GM12878 (cell line): Measurements from ENCODE around the gene NBEA. TPM values are rescaled to one million over a fixed set of nuclear protein-coding genes. Genes with fewer than 3 reads are reported as not detected.

Experiments
- ATAC-seq: fragments of 200-7000 bp; cut with Tn5 transposase; 3 replicates; pipeline ENCODE4 v1.9.1; 2020; ENCODE audit warnings: mild to moderate bottlenecking, moderate library complexity
- BruUV-seq: library from RNA; stranded (reverse); fragments of 400-500 nt; replicated peaks from 2 replicates; lab custom pipeline; 2021; lab: Mats Ljungman, UMichigan
- CTCF ChIA-PET: fragments of 300-600 bp; sonication (Branson Sonifier 250); formaldehyde crosslinking; extraction: SDS; loops from one replicate; lab custom pipeline; 2021; ENCODE audit warnings: inconsistent platforms; lab: Yijun Ruan, JAX
- POLR2A ChIA-PET: fragments of 350-600 bp; formaldehyde crosslinking; extraction: SDS; loops from one replicate; lab custom pipeline; 2021; ENCODE audit warnings: inconsistent platforms; lab: Charles Lee
- RAD21 ChIA-PET: fragments of 300-600 bp; sonication (Branson Sonifier 250); formaldehyde crosslinking; loops from one replicate; lab custom pipeline; 2023; ENCODE audit warnings: antibody characterized with exemption; ENCODE audit not compliant: unreplicated experiment; lab: Charles Lee
- SMC1A ChIA-PET: fragments of 300-600 bp; sonication (Branson Sonifier 250); formaldehyde crosslinking; loops from one replicate; lab custom pipeline; 2023; ENCODE audit not compliant: unreplicated experiment, uncharacterized antibody; lab: Charles Lee
- DNase-seq: peaks from one replicate; pipeline ENCODE4 v3.0.0-alpha.2; 2011; ENCODE audit warnings: low read depth, low spot score
- FAIRE-seq: peaks from 3 replicates; lab custom pipeline; 2011; peaks lifted over from hg19 to GRCh38; lab: Jason Lieb, UNC
- H2AFZ ChIP-seq: 2 replicates; pipeline ENCODE4 v1.6.0; 2011; ENCODE audit warnings: low read depth, low read length, control low read depth; ENCODE audit not compliant: control insufficient read depth
- H3K27ac ChIP-seq: 2 replicates; pipeline ENCODE4 v1.5.1; 2011; ENCODE audit warnings: control low read depth; ENCODE audit not compliant: control insufficient read depth, insufficient read depth
- H3K27me3 ChIP-seq, 2 experiments: replicated peaks in 1 of 2; 2 replicates each; pipeline versions ENCODE4 v1.6.0 to v1.6.1; 2011; ENCODE audit warnings: low read length in 1 of 2; ENCODE audit not compliant: control insufficient read depth in 2 of 2, insufficient read depth in 2 of 2
- H3K36me3 ChIP-seq, 2 experiments: 2 replicates each; pipeline ENCODE4 v1.5.1; 2011; ENCODE audit warnings: low read length in 1 of 2; ENCODE audit not compliant: control insufficient read depth in 2 of 2, insufficient read depth in 2 of 2
- H3K4me1 ChIP-seq: 2 replicates; pipeline ENCODE4 v1.6.1; 2011; ENCODE audit warnings: mild to moderate bottlenecking, low read length, moderate library complexity, mixed read lengths; ENCODE audit not compliant: control insufficient read depth, insufficient read depth
- H3K4me2 ChIP-seq: 2 replicates; pipeline ENCODE4 v1.6.0; 2011; ENCODE audit warnings: control low read depth; ENCODE audit not compliant: control insufficient read depth, insufficient read depth
- H3K4me3 ChIP-seq: fragments of 200-600 bp; sonication (generic); 2 replicates; pipeline ENCODE4 v1.5.1; 2016
- H3K79me2 ChIP-seq: 2 replicates; pipeline ENCODE4 v1.6.0; 2011; ENCODE audit warnings: low read length; ENCODE audit not compliant: control insufficient read depth, insufficient read depth
- H3K9ac ChIP-seq: 2 replicates; pipeline ENCODE4 v1.8.0; 2011; ENCODE audit warnings: low read length, control low read depth, mixed read lengths; ENCODE audit not compliant: control insufficient read depth, insufficient read depth
- H3K9me3 ChIP-seq: replicated peaks from 3 replicates; pipeline ENCODE4 v1.5.1; 2011; ENCODE audit warnings: mild to moderate bottlenecking, low read length; ENCODE audit not compliant: control insufficient read depth, insufficient read depth
- H4K20me1 ChIP-seq: 2 replicates; pipeline ENCODE4 v1.6.0; 2011; ENCODE audit not compliant: control insufficient read depth, insufficient read depth
- ATF7 ChIP-seq: fragments of 450-650 bp; IDR thresholded peaks from 2 replicates; pipeline ENCODE4 v1.6.1; 2016; ENCODE audit warnings: low read depth, mild to moderate bottlenecking
- BCL11A ChIP-seq: IDR thresholded peaks from 2 replicates; pipeline ENCODE4 v1.6.1; 2011; ENCODE audit warnings: low read depth, low read length
- DPF2 ChIP-seq: fragments of 450-650 bp; IDR thresholded peaks from 2 replicates; pipeline ENCODE4 v1.6.1; 2017; ENCODE audit warnings: mild to moderate bottlenecking
- EGR1 ChIP-seq, 2 experiments: IDR thresholded peaks; 1 replicate in 1 of 2; 2 replicates in 1 of 2; pipeline ENCODE4 v1.6.1; 2011 to 2012; ENCODE audit warnings: low read depth in 2 of 2, low read length in 2 of 2, borderline replicate concordance in 1 of 2, mild to moderate bottlenecking in 1 of 2, moderate library complexity in 1 of 2
- ESRRA ChIP-seq: IDR thresholded peaks from 2 replicates; pipeline ENCODE4 v1.6.1; 2012; ENCODE audit warnings: mild to moderate bottlenecking, low read length, improper control_type of control experiment
- HDAC2 ChIP-seq: fragments of 200-600 bp; sonication (generic); IDR thresholded peaks from 2 replicates; pipeline ENCODE4 v1.6.1; 2017
- HDGF ChIP-seq: fragments of 450-650 bp; IDR thresholded peaks from 2 replicates; pipeline ENCODE4 v1.6.1; 2016; ENCODE audit warnings: antibody characterized with exemption
- HSF1 ChIP-seq: fragments of 150-350 bp; IDR thresholded peaks from 2 replicates; pipeline ENCODE4 v1.6.1; 2014; ENCODE audit warnings: mild to moderate bottlenecking, low read depth, low read length
- MEF2A ChIP-seq: IDR thresholded peaks from 2 replicates; pipeline ENCODE4 v1.6.1; 2011; ENCODE audit warnings: low read depth, mild to moderate bottlenecking, low read length, moderate library complexity; ENCODE audit not compliant: insufficient read depth
- MYB ChIP-seq: fragments of 150-350 bp; IDR thresholded peaks from 2 replicates; pipeline ENCODE4 v1.6.1; 2014; ENCODE audit warnings: mild to moderate bottlenecking, low read depth, low read length, borderline replicate concordance
- NFYA ChIP-seq: IDR thresholded peaks from 2 replicates; pipeline ENCODE4 v1.6.1; 2011; ENCODE audit warnings: low read depth, mild to moderate bottlenecking, low read length, improper control_type of control experiment, borderline replicate concordance
- NRF1 ChIP-seq: conservative IDR thresholded peaks from 2 replicates; pipeline ENCODE4 v1.6.1; 2011; ENCODE audit warnings: mild to moderate bottlenecking, low read depth, low read length, improper control_type of control experiment
- PBX3 ChIP-seq: IDR thresholded peaks from 2 replicates; pipeline ENCODE4 v1.6.1; 2011; ENCODE audit warnings: mild to moderate bottlenecking, low read depth, low read length, moderate library complexity; ENCODE audit not compliant: insufficient replicate concordance
- RAD51 ChIP-seq: fragments of 450-650 bp; IDR thresholded peaks from 2 replicates; pipeline ENCODE4 v1.6.1; 2016; ENCODE audit warnings: moderate library complexity, mild to moderate bottlenecking, inconsistent platforms
- RELA ChIP-seq: fragments of 450-650 bp; IDR thresholded peaks from 2 replicates; pipeline ENCODE4 v1.8.0; 2014; ENCODE audit warnings: borderline replicate concordance; ENCODE audit not compliant: partially characterized antibody
- SIN3A ChIP-seq: IDR thresholded peaks from 2 replicates; pipeline ENCODE4 v1.6.1; 2012; ENCODE audit warnings: low read depth, low read length, improper control_type of control experiment
- SMAD5 ChIP-seq: IDR thresholded peaks from 2 replicates; pipeline ENCODE4 v1.6.1; 2016; ENCODE audit warnings: antibody characterized with exemption, low read depth
- TARDBP ChIP-seq: IDR thresholded peaks from 2 replicates; pipeline ENCODE4 v1.6.1; 2016; ENCODE audit warnings: borderline replicate concordance
- YBX1 ChIP-seq: fragments of 450-650 bp; IDR thresholded peaks from 2 replicates; pipeline ENCODE4 v1.6.1; 2016; ENCODE audit warnings: antibody characterized with exemption
- WGBS: methylation state at CpG from one replicate; pipeline ENCODE4 v1.1.6; 2016; ENCODE audit warnings: low lambda C conversion rate; ENCODE audit not compliant: insufficient replicate concordance, insufficient coverage; ENCODE audit errors: missing lambda C conversion rate; 5-methylcytosine and 5-hydroxymethylcytosine counted together
- in situ Hi-C: fragments of 300-500 bp; cut with MboI; formaldehyde crosslinking; loops from 9 replicates; pipeline ENCODE4 v1.14.3; 2018; ENCODE audit warnings: mixed read lengths
- intact Hi-C: fragments of 100-400 bp; cut with micrococcal nuclease; formaldehyde crosslinking; loops from one replicate; pipeline ENCODE4 v1.14.2; 2022; ENCODE audit not compliant: unreplicated experiment
- polyA plus RNA-seq, 11 experiments: library from polyadenylated mRNA; depleted of rRNA in 4 of 11; unstranded in 6 of 11; stranded (reverse) in 5 of 11; fragments of >200 nt; fragmentation: Nextera tagmentation in 4 of 11; fragmentation: Illumina TruSeq in 1 of 11; extraction: Ambion mirVana in 4 of 11; extraction: Trizol in 1 of 11; gene quantifications; 1 replicate in 1 of 11; 2 replicates in 10 of 11; pipeline versions ENCODE4 v1.2.1 to v1.2.3, GENCODE V29; 2011 to 2016; ENCODE audit warnings: inconsistent platforms in 2 of 11, missing spikeins in 2 of 11, low read depth in 1 of 11
- total RNA-seq, 4 experiments: library from RNA; depleted of rRNA in 3 of 4; stranded (reverse); fragments of >200 nt in 3 of 4; fragmentation: Illumina TruSeq in 1 of 4; extraction: Trizol in 1 of 4; gene quantifications; 2 replicates each; pipeline versions ENCODE4 v1.2.1 to v1.2.3, GENCODE V29; 2013 to 2021
- TF ChIP-seq, protein P1 (sequence below): IDR thresholded peaks from 2 replicates; pipeline ENCODE4 v1.6.1; 2011; ENCODE audit warnings: borderline replicate concordance, low read depth, mild to moderate bottlenecking, moderate library complexity, mixed read lengths, low read length; ENCODE audit not compliant: insufficient read depth; ENCODE audit errors: extremely low read length

The NBEA gene
- total and polyA plus RNA-seq, 10 of the 15 experiments (the other 5 are each of a cell fraction or from before 2014, with no cell fraction given) = 0.23 to 3.6 (median 0.55) TPM

DNA sequence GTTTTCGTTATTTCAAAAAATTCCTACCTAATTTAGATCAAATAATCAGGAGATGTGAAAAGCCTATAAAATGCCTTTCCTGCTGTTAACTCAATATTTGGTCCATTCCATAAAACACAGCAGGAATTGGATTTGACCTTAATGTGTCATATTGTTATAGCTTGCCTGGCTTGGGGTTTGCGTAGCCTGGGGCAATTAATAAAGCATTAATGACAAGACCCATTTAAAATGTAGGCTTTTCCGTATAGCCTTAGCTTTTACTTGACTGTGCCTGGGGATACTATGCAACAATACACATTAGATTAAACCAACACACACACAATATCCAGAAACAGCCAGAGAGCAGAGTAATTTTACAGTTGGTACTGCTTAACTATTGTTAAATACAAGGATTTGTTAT is 651.6 kb downstream of the NBEA start:
- TF ChIP-seq, protein P1, sequence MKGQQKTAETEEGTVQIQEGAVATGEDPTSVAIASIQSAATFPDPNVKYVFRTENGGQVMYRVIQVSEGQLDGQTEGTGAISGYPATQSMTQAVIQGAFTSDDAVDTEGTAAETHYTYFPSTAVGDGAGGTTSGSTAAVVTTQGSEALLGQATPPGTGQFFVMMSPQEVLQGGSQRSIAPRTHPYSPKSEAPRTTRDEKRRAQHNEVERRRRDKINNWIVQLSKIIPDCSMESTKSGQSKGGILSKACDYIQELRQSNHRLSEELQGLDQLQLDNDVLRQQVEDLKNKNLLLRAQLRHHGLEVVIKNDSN = no peak
- no peak for TF ChIP-seq MYB
- no peak for TF ChIP-seq HDGF
- no peak for TF ChIP-seq SMAD5
- no peak for TF ChIP-seq NRF1
- TF ChIP-seq PBX3 = no peak
- TF ChIP-seq ESRRA = no peak
- no peak for TF ChIP-seq ATF7
- no peak for TF ChIP-seq MEF2A
- TF ChIP-seq RAD51 = no peak
- no peak for TF ChIP-seq TARDBP
- no peak for TF ChIP-seq YBX1
- TF ChIP-seq HDAC2 = no peak
- no peak for TF ChIP-seq SIN3A
- TF ChIP-seq NFYA = no peak
- TF ChIP-seq HSF1 = no peak
- TF ChIP-seq EGR1 (IDR thresholded peaks at IDR 0.05; ENCODE audit: borderline replicate concordance in 1 of 2, low read depth in 2 of 2, low read length in 2 of 2) = no peak
- no peak for TF ChIP-seq BCL11A
- no peak for TF ChIP-seq DPF2
- TF ChIP-seq RELA = no peak
- H2AFZ ChIP-seq = no peak overlapping the region
- H3K4me2 ChIP-seq = no peak overlapping the region
- no peak overlapping the region for H3K4me3 ChIP-seq
- ChIA-PET SMC1A (no interaction called here), POLR2A (no interaction called here), RAD21 (no interaction called here), CTCF (no interaction called here)
- H3K9ac ChIP-seq = no peak overlapping the region
- FAIRE-seq (no peak), DNase-seq (no peak), ATAC-seq (no peak)
- in situ Hi-C loops = no loop called here
- intact Hi-C loops = no loop called here
- no peaks in the 10 kb centered on the region for H3K79me2 ChIP-seq
- H3K4me1 ChIP-seq = no peaks in the 10 kb centered on the region
- no peaks in the 10 kb centered on the region for H3K27me3 ChIP-seq
- no TSS peak for BruUV-seq
- H3K27ac ChIP-seq = no peak overlapping the region
- no peaks in the 10 kb centered on the region for H4K20me1 ChIP-seq
- H3K9me3 ChIP-seq = no peaks in the 10 kb centered on the region
- H3K36me3 ChIP-seq = no peaks in the 10 kb centered on the region
- 25% methylated on average over 3 of the region's 3 CpGs for WGBS
